IPS DF 6.9 (cell line): ENCODE measurements around the gene CARD14.

Experiments used
- DNase-seq: peaks from one replicate; pipeline ENCODE4 v3.0.0-alpha.2; 2013; ENCODE audit warnings: low read depth, low spot score
- H3K27ac ChIP-seq: one replicate; pipeline ENCODE4 v1.5.1; 2013; ENCODE audit warnings: low read length, control low read depth
- H3K27me3 ChIP-seq: 2 replicates; pipeline ENCODE4 v1.6.1; 2013; ENCODE audit warnings: mild to moderate bottlenecking, low read length; ENCODE audit not compliant: control insufficient read depth, insufficient read depth
- H3K36me3 ChIP-seq: 2 replicates; pipeline ENCODE4 v1.6.1; 2013; ENCODE audit warnings: low read length; ENCODE audit not compliant: control insufficient read depth, insufficient read depth
- H3K4me1 ChIP-seq: 2 replicates; pipeline ENCODE4 v1.6.1; 2013; ENCODE audit warnings: low read length; ENCODE audit not compliant: control insufficient read depth, insufficient read depth
- H3K4me3 ChIP-seq: 2 replicates; pipeline ENCODE4 v1.5.1; 2013; ENCODE audit warnings: mild to moderate bottlenecking, low read length
- H3K9me3 ChIP-seq: 2 replicates; pipeline ENCODE4 v1.6.1; 2013; ENCODE audit warnings: low read length, inconsistent platforms; ENCODE audit not compliant: control insufficient read depth, insufficient read depth
- WGBS: extraction: QIAGEN DNeasy Blood & Tissue Kit; methylation state at CpG from one replicate; pipeline ENCODE4 v1.1.7; 2013; ENCODE audit warnings: mixed read lengths, missing lambda C conversion rate; ENCODE audit not compliant: insufficient read length, insufficient coverage; 5-methylcytosine and 5-hydroxymethylcytosine counted together

Gene CARD14

DNA sequence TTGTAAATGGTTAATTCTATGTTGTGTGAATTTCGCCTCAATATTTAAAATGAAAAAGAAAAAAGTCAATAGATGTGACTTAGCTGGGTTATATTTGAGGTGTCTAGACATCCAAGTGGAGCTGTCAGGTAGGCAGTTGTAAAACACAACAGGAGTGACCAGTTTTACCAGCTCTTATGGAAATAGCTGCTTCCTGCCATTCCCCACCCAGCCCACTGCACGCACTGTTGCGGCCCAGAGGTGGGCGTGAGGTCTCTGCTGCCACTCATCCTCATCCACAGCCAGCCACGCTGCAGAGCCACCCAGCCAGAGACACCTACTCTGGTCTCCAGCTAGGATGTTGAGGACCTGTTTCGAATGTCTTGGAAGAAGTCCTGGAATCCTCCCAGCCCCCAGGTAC, 3.4 kb upstream of the CARD14 start:
- H3K27me3 ChIP-seq, result no peaks in the 10 kb centered on the region
- WGBS, result no CpG with 5 or more reads among the region's 6 CpGs
- H3K27ac ChIP-seq, result no peak overlapping the region

DNA sequence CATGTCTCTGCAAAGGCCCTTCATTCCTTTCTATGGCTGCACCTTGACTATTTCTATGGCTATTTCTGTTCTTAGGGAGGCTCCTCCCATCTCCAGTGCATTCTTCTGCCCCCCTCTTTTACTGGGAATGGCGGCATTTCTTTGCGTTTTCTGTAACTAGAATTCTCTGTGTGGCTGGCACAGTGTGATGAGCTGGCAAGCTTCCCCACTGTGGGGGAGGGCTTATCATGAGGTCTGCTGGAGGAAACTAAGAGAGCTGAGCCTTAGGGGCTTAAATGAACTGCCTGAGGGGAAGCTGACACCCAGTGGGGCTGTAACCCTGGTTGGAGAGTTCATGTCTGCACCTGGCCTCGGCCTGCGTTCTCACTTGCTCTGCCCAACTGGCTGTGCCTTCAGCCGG, 1.5 kb upstream of the CARD14 start:
- H3K27ac ChIP-seq, result no peak overlapping the region
- H3K27me3 ChIP-seq, result no peaks in the 10 kb centered on the region
- no peak for DNase-seq
- no peak overlapping the region for H3K4me3 ChIP-seq
- WGBS, result no CpG with 5 or more reads among the region's 5 CpGs
- H3K9me3 ChIP-seq, result no peaks in the 10 kb centered on the region
- H3K4me1 ChIP-seq, result no peaks in the 10 kb centered on the region
- H3K36me3 ChIP-seq, result no peaks in the 10 kb centered on the region

More for the DNA sequence above, 3.4 kb upstream of the CARD14 start:
- no peak overlapping the region for H3K4me3 ChIP-seq
- H3K4me1 ChIP-seq, result no peaks in the 10 kb centered on the region
- DNase-seq, result no peak
- no peaks in the 10 kb centered on the region for H3K36me3 ChIP-seq
- no peaks in the 10 kb centered on the region for H3K9me3 ChIP-seq

DNA sequence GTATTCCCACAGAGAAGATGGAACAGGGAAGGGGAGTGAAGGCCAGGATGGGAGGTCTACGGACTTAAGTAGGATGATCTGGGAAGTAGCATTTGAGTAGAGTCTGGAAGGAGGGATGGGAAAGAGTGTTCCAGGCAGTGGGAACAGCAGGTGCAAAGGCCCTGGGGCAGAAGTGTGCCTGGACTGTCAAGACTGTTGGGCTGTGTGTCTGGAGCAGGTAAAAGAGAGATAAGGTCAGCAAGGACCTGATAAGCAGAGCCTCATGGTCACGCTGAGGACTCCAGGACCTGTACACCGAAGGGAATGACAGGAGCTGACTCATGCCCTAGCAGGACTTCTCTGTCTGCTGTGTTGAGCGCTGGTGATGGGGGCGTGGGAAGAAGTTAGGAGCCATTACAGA, 723 bp upstream of the CARD14 start:
- Histone ChIP-seq H3K9me3 (no peaks in the 10 kb centered on the region), H3K36me3 (no peaks in the 10 kb centered on the region), H3K4me1 (no peaks in the 10 kb centered on the region), H3K4me3 (no peak overlapping the region), H3K27ac (no peak overlapping the region), H3K27me3 (no peaks in the 10 kb centered on the region)
- WGBS, result no CpG with 5 or more reads among the region's 5 CpGs
- DNase-seq, result no peak

DNA sequence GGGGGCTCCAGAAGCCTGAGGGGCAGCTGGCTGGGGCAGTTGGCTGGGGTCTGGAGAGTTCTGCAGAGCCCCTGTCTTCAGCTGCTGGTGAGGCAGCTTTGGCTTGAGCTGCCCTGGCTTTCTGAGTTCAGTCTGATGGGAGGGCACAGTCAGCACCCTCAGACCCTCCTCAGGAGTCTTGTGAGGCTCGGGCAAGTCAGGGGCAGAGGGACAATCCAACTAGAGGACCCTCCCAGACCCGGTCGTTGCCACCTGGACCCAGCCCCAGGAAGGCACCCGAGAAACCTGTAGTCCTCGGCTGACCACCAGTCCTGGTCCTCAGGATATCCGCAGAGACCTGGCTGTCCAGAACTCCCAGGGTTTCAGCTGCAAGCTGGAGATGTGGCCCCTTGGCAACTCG, 1.9 kb downstream of the CARD14 start:
- H3K27me3 ChIP-seq, result no peaks in the 10 kb centered on the region
- no peaks in the 10 kb centered on the region for H3K36me3 ChIP-seq
- H3K27ac ChIP-seq, result no peak overlapping the region
- H3K4me3 ChIP-seq, result no peak overlapping the region
- 0 out of 2 replicates have a peak, but pooled peaks cover 1% of the 10 kb centered on the region for H3K4me1 ChIP-seq
- H3K9me3 ChIP-seq, result no peaks in the 10 kb centered on the region
- no peak for DNase-seq
- WGBS, result no CpG with 5 or more reads among the region's 7 CpGs

DNA sequence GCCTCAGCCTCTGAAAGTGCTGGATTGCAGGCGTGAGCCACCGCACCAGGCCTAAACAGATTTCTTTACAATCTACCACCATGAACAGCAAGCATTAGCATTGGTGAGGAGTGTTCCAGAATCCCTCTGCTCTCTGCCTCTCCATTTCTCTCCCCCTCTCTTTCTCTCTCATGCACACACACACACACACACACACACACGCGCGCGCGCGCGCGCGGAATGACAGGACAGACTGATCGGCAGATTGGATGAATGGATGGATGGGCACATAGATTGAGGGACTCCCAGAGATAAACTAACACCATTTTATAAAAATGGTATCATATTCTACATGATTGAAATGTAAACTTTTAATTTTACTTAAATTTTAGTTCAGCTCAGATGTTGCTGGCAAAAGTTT, 3.3 kb downstream of the CARD14 start:
- no peak for DNase-seq
- Histone ChIP-seq H3K36me3 (no peaks in the 10 kb centered on the region), H3K4me3 (no peak overlapping the region), H3K9me3 (no peaks in the 10 kb centered on the region), H3K27me3 (no peaks in the 10 kb centered on the region), H3K27ac (no peak overlapping the region), H3K4me1 (0 out of 2 replicates have a peak, but pooled peaks cover 1% of the 10 kb centered on the region)
- WGBS, result no CpG with 5 or more reads among the region's 12 CpGs

DNA sequence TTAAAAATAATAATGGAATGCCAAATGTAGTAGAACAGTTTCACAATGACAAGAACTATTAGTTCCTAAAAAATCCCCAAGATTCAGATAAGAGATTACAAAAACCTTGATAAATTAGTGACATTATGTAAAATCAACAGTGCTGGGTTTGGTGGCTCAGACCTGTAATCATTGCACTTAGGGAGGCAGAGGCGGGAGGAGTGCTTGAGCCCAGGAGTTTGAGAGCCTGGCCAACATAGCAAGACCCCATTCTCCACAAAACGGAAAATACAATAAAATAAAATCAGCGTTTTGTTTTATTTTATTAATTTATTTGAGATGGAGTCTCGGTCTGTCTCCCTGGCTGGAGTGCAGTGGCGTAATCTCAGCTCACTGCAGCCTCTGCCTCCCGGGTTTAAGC, 4.1 kb downstream of the CARD14 start:
- Histone ChIP-seq H3K27ac (no peak overlapping the region), H3K4me3 (no peak overlapping the region), H3K4me1 (0 out of 2 replicates have a peak, but pooled peaks cover 1% of the 10 kb centered on the region), H3K9me3 (no peaks in the 10 kb centered on the region), H3K36me3 (no peaks in the 10 kb centered on the region), H3K27me3 (no peaks in the 10 kb centered on the region)
- no CpG with 5 or more reads among the region's 6 CpGs for WGBS
- no peak for DNase-seq

DNA sequence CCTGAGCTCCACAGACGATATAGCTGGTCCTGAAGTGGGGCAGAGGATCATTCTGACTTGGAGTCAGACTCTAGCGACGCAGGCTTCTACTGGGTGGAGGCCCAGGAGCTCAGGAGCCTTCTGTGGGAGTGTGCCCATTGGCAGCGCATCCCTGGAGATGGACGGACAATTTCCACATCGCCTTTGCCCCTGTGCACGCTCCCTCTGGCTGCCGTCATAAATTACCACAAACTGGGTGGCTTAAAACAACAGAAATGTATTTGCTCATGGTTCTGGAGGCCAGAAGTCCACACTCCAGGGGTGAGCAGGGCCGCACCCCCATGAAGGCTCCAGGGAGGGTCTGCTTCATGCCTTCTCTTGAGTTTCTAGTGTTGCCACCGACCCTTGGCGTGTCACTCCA, 6.9 kb downstream of the CARD14 start:
- no peaks in the 10 kb centered on the region for H3K36me3 ChIP-seq
- WGBS, result no CpG with 5 or more reads among the region's 11 CpGs
- no peak for DNase-seq
- 0 out of 2 replicates have a peak, but pooled peaks cover 1% of the 10 kb centered on the region for H3K4me1 ChIP-seq
- no peak overlapping the region for H3K4me3 ChIP-seq
- H3K27me3 ChIP-seq, result no peaks in the 10 kb centered on the region
- H3K27ac ChIP-seq, result no peak overlapping the region
- H3K9me3 ChIP-seq, result no peaks in the 10 kb centered on the region

DNA sequence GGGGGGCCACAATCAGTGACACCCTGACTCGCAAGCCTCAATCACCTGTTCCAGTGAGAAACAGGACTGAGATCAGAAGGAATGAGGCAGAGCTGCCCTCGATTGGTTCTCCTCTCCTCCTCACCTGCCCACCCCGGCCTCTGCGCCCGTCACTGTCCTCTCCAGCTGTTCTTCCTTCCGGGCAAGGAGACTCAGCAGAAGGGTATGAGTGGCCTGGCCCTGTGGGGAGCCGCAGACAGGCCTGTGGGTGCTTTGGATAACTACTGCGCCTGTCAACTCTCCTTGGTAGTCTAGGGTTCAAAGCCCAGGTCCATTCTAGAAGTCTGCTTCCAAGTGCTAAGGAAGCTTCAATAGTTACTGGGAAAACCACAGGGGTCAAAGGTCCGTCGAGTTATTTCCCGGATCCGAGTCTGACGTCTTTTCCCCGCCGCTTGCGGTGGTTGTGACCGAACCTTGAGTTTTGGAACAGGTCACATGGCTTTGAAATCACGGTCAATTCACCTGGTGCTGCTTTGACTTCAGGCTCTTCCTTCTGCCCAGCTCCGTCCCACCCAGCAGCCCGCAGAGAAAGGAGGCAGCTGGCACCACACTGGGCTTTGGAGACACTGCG, 8.3 kb downstream of the CARD14 start:
- 0 out of 2 replicates have a peak, but pooled peaks cover 1% of the 10 kb centered on the region for H3K4me1 ChIP-seq
- H3K27ac ChIP-seq, result no peak overlapping the region
- no peaks in the 10 kb centered on the region for H3K36me3 ChIP-seq
- no peaks in the 10 kb centered on the region for H3K27me3 ChIP-seq
- WGBS, result no CpG with 5 or more reads among the region's 21 CpGs
- DNase-seq, result no peak
- no peaks in the 10 kb centered on the region for H3K9me3 ChIP-seq
- no peak overlapping the region for H3K4me3 ChIP-seq

DNA sequence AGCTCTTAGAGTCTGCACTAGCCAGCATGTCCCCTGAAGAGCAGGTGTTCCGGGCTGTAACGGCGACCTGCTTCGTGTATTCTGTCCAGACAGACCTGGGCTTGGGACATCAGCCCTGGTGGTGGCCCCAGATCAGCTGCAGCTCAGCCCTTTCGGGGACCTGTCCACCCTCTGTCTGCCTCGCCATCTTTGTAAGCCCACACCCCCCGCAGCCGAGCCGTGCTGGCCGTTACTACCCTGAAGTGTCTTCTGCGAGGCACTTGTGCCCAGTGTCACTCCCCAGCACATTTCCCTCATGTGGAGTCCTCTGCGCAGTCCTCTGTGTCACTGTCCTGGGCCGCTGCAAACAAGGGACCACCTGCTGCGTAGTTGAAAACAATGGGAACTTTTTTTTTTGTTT, 10.4 kb downstream of the CARD14 start:
- Histone ChIP-seq H3K36me3 (no peaks in the 10 kb centered on the region; the same call in 1 of the 2 replicates), H3K27ac (no peak overlapping the region), H3K27me3 (no peaks in the 10 kb centered on the region), H3K4me3 (no peak overlapping the region), H3K9me3 (no peaks in the 10 kb centered on the region), H3K4me1 (peaks cover 1% of the 10 kb centered on the region; the same call in 1 of the 2 replicates)
- WGBS, result no CpG with 5 or more reads among the region's 14 CpGs
- no peak for DNase-seq

DNA sequence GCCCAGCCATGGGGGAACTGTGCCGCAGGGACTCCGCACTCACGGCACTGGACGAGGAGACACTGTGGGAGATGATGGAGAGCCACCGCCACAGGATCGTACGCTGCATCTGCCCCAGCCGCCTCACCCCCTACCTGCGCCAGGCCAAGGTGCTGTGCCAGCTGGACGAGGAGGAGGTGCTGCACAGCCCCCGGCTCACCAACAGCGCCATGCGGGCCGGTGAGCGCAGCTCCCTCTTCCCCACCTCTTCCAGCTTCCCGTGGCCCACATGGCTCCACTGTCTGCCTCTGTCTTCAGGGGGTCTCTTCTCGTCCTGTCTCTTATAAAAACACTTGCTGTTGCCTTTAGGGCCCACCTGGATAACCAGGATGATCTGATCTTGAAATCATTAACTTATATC, 11.6 kb downstream of the CARD14 start:
- DNase-seq, result no peak
- no CpG with 5 or more reads among the region's 17 CpGs for WGBS
- no peaks in the 10 kb centered on the region for H3K27me3 ChIP-seq

More for the DNA sequence above, 11.6 kb downstream of the CARD14 start:
- no peaks in the 10 kb centered on the region; the same call in 1 of the 2 replicates for H3K36me3 ChIP-seq
- H3K9me3 ChIP-seq, result no peaks in the 10 kb centered on the region
- H3K27ac ChIP-seq, result no peak overlapping the region
- no peak overlapping the region for H3K4me3 ChIP-seq
- no peaks in the 10 kb centered on the region; the same call in 1 of the 2 replicates for H3K4me1 ChIP-seq
